ENCODE data around the gene SRRT. TPM values are rescaled to one million over a fixed set of nuclear protein-coding genes. Genes with fewer than 3 reads are reported as not detected.

The SRRT gene
- total RNA-seq, 4 donors from 2014 or later, result 35.0 to 47.3 (median 39.8) TPM

GRCh38 chr7:100878013-100878412 lies 3.1 kb downstream of the SRRT start:
- in situ Hi-C loops (cut with MboI; ENCODE audit: low sequenced_read_pairs in 4 of 4) (no loop called here), intact Hi-C loops (cut with DNase I; ENCODE audit: low total_unique reads) (loop anchor here (5.0 to 10.0 kb wide), 2 partner anchors 339 to 1323 kb away; partner anchors contain the start of genes FAM200A, PLOD3, ZNF655 and ZNHIT1)
- Histone ChIP-seq H3K27me3 (no peaks in the 10 kb centered on the region), H3K36me3 (peaks cover 0 to 40% of the 10 kb centered on the region in 2 donors), H3K4me1 (peaks cover 37 to 42% of the 10 kb centered on the region in 2 donors), H3K9me3 (no peaks in the 10 kb centered on the region), H3K27ac (peak overlapping the region; percentile 93 to 98 (median 96)), H3K4me3 (no peak overlapping the region)
- DNase-seq (no peak), ATAC-seq (no peak)
- TF ChIP-seq POLR2A (IDR thresholded peaks at IDR 0.05) (no peak), CTCF (IDR thresholded peaks at IDR 0.05 in 4 of 5, conservative IDR thresholded peaks at IDR 0.05 in 1 of 5) (no peak)

GRCh38 chr7:100878685-100879084 lies 3.8 kb downstream of the SRRT start:
- Histone ChIP-seq H3K27me3 (no peaks in the 10 kb centered on the region), H3K9me3 (no peaks in the 10 kb centered on the region), H3K4me1 (peaks cover 37 to 42% of the 10 kb centered on the region in 2 donors), H3K4me3 (no peak overlapping the region), H3K27ac (peak overlapping the region in 3 of 4 donors; percentile 93 to 98 (median 98)), H3K36me3 (peaks cover 0 to 46% of the 10 kb centered on the region in 2 donors)
- TF ChIP-seq POLR2A (IDR thresholded peaks at IDR 0.05) (no peak), CTCF (IDR thresholded peaks at IDR 0.05 in 4 of 5, conservative IDR thresholded peaks at IDR 0.05 in 1 of 5) (no peak)
- ATAC-seq (no peak), DNase-seq (no peak)
- intact Hi-C loops (cut with DNase I; ENCODE audit: low total_unique reads) (loop anchor here (5.0 to 10.0 kb wide), 2 partner anchors 339 to 1324 kb away; partner anchors contain the start of genes FAM200A, PLOD3, ZNF655 and ZNHIT1), in situ Hi-C loops (cut with MboI; ENCODE audit: low sequenced_read_pairs in 4 of 4) (no loop called here)

DNA sequence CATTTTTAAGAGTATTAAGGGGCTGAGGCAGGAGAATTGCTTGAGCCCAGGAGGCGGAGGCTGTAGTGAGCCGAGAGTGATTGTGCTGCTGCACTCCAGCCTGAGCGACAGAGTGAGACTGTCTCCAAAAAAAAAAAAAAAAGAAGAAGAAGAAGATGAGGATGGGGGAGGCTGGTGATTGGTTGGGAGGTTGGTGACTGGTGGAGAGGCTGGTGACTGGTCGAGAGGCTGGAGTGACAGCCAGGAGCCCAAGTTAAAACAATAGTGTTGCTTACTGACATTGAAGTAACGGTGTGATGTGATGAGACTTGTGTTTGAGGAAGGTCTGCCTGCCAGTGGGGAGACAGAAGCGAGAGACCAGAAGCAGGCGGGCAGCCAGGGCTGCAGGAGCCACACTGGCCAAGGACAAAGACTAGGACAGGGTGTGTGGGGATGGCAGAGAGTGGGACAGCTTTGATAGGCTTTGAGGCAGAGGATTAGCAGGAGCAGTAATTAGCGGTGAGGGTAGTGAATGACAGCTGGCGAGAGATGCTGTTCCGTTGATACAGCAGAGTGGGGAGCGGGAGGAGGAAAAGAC lies 4.9 kb downstream of the SRRT start:
- Histone ChIP-seq H3K9me3 (no peaks in the 10 kb centered on the region), H3K4me1 (peaks cover 32 to 34% of the 10 kb centered on the region in 2 donors), H3K36me3 (peaks cover 0 to 57% of the 10 kb centered on the region in 2 donors), H3K27me3 (no peaks in the 10 kb centered on the region), H3K27ac (no peak overlapping the region), H3K4me3 (no peak overlapping the region)
- TF ChIP-seq CTCF (IDR thresholded peaks at IDR 0.05 in 4 of 5, conservative IDR thresholded peaks at IDR 0.05 in 1 of 5), result no peak
- TF ChIP-seq POLR2A (IDR thresholded peaks at IDR 0.05), result no peak
- DNase-seq (no peak), ATAC-seq (no peak)
- intact Hi-C loops (cut with DNase I; ENCODE audit: low total_unique reads) (loop anchor here (5.0 to 10.0 kb wide), 2 partner anchors 338 to 1325 kb away; partner anchors contain the start of genes FAM200A, PLOD3, ZNF655 and ZNHIT1), in situ Hi-C loops (cut with MboI; ENCODE audit: low sequenced_read_pairs in 4 of 4) (no loop called here)

DNA sequence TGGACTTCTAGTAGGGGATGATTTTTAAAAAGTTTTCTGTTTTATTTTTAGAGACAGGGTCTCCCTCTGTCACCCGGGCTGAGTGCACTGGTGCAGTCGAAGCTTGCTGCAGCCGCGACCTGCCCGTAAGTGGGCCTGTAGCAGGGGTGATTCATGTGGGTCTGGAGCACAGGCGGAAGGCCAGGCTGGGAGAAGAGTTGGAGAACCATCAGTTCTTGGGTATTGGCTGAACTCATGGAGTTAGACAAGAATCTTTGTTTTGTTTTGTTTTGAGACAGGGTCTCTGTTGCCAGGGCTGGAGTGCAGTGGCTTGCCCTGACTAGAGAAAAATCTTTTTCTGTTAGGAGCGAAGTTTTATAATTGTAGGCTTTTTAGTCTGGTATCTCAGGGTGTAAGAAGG lies 5.7 kb downstream of the SRRT start:
- in situ Hi-C loops (cut with MboI; ENCODE audit: low sequenced_read_pairs in 4 of 4), result no loop called here
- Histone ChIP-seq H3K27ac (no peak overlapping the region), H3K27me3 (no peaks in the 10 kb centered on the region), H3K9me3 (no peaks in the 10 kb centered on the region), H3K36me3 (peaks cover 0 to 66% of the 10 kb centered on the region in 2 donors), H3K4me1 (peaks cover 31 to 32% of the 10 kb centered on the region in 2 donors), H3K4me3 (no peak overlapping the region)
- no peak for DNase-seq
- no peak for ATAC-seq
- TF ChIP-seq CTCF (IDR thresholded peaks at IDR 0.05 in 4 of 5, conservative IDR thresholded peaks at IDR 0.05 in 1 of 5) (no peak), POLR2A (IDR thresholded peaks at IDR 0.05) (no peak)
- intact Hi-C loops (cut with DNase I; ENCODE audit: low total_unique reads), result no loop called here

Data from gastrocnemius medialis (tissue), 4 donors.